ENCODE measurements around the gene TIMM9. TPM values are rescaled to one million over a fixed set of nuclear protein-coding genes. Genes with fewer than 3 reads are reported as not detected.

TIMM9 gene
- total RNA-seq, 4 donors from 2014 or later: 9.9 to 68.5 (median 16.0) TPM

- no peak for DNase-seq
- H3K36me3 ChIP-seq: peaks cover 0 to 43% (median 0%) of the 10 kb centered on the region in 3 donors
- H3K4me3 ChIP-seq: no peak overlapping the region
- TF ChIP-seq CTCF (IDR thresholded peaks at IDR 0.05): no peak
- no peak for TF ChIP-seq POLR2A (IDR thresholded peaks at IDR 0.05)
- H3K27me3 ChIP-seq: no peaks in the 10 kb centered on the region
- H3K4me1 ChIP-seq: no peaks in the 10 kb centered on the region
- no peaks in the 10 kb centered on the region for H3K9me3 ChIP-seq
- no peak overlapping the region for H3K27ac ChIP-seq
Measured at GRCh38 chr14:58415636-58416547, 11.4 kb downstream of the TIMM9 start.

DNA sequence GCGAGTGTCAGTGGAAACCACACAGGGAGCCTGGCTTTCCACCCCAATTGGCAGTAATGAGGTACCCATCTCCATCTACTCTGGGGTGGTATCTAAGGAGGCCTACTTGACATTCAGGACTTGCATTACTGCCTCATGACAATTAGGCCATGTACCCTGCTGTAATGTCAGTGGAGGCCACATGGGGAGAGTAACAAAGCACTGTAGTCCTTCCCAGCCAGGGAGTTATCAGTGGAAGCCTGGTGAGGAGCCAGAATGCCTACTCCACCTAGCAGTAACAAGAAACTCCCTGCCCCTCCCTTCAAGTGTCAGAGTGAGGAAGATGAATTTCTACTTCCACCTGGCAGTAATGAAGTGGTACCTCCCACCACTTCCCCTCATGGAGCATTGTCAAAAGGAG lies 12.5 kb downstream of the TIMM9 start:
- DNase-seq: no peak
- TF ChIP-seq CTCF (IDR thresholded peaks at IDR 0.05): no peak
- TF ChIP-seq POLR2A (IDR thresholded peaks at IDR 0.05): no peak
- H3K9me3 ChIP-seq: no peaks in the 10 kb centered on the region
- no peak overlapping the region for H3K4me3 ChIP-seq
- peaks cover 0 to 53% (median 0%) of the 10 kb centered on the region in 3 donors for H3K36me3 ChIP-seq
- no peaks in the 10 kb centered on the region for H3K27me3 ChIP-seq
- H3K27ac ChIP-seq: no peak overlapping the region
- no peaks in the 10 kb centered on the region for H3K4me1 ChIP-seq

DNA sequence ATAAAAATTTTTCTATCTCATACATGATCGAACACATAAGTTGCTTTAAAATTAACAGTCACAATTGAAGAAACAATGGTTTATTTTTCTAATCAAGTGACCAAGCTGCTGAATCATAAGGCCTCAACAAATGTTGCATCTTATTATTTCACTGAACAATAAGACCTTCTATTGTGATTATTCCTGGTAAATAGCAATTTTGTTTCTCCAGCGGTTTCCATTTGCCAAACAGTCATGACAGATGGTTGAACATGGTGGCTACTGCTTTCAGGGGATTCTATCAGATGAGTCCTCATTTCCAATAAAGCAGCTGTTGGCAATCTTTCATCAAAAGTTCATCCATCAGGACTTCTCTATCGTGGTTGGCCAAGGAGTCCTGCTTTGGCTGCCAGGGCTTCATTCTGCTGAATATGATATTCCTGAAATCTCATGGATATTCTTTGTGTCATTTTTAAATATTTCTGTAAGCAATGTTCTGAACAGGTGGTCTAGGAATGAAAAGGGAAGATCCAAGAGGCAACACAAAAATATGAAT lies 18.6 kb downstream of the TIMM9 start:
- Histone ChIP-seq H3K4me3 (no peak overlapping the region), H3K9me3 (no peaks in the 10 kb centered on the region), H3K27ac (no peak overlapping the region), H3K36me3 (peaks cover 0 to 54% (median 0%) of the 10 kb centered on the region in 3 donors), H3K4me1 (no peaks in the 10 kb centered on the region), H3K27me3 (no peaks in the 10 kb centered on the region)
- no peak for DNase-seq
- TF ChIP-seq CTCF (IDR thresholded peaks at IDR 0.05): no peak
- no peak for TF ChIP-seq POLR2A (IDR thresholded peaks at IDR 0.05)

GRCh38 chr14:58401587-58401986 lies 25.7 kb downstream of the TIMM9 start:
- no peak for DNase-seq
- Histone ChIP-seq H3K4me1 (peaks cover 0 to 2% (median 0%) of the 10 kb centered on the region in 4 donors), H3K27ac (no peak overlapping the region), H3K9me3 (no peaks in the 10 kb centered on the region), H3K36me3 (no peaks in the 10 kb centered on the region), H3K27me3 (no peaks in the 10 kb centered on the region), H3K4me3 (no peak overlapping the region)
- TF ChIP-seq CTCF (IDR thresholded peaks at IDR 0.05) (no peak), POLR2A (IDR thresholded peaks at IDR 0.05) (no peak)

GRCh38 chr14:58398895-58399294 lies 28.4 kb downstream of the TIMM9 start:
- H3K36me3 ChIP-seq: no peaks in the 10 kb centered on the region
- peaks cover 0 to 5% (median 2%) of the 10 kb centered on the region in 4 donors for H3K4me1 ChIP-seq
- H3K27me3 ChIP-seq: no peaks in the 10 kb centered on the region
- H3K9me3 ChIP-seq: no peaks in the 10 kb centered on the region
- TF ChIP-seq CTCF (IDR thresholded peaks at IDR 0.05) (no peak), POLR2A (IDR thresholded peaks at IDR 0.05) (no peak)
- H3K4me3 ChIP-seq: no peak overlapping the region
- no peak for DNase-seq
- H3K27ac ChIP-seq: no peak overlapping the region
